HG03354 (cell line): ENCODE data around the gene TMX3.
A peak's percentile ranks its signal among the peaks of the same experiment; 100 is the strongest.

Experiments used
- ATAC-seq: cut with Tn5 transposase; IDR thresholded peaks from one replicate; pipeline ENCODE4 v1.9.1; 2021; ENCODE audit warnings: mild to moderate bottlenecking; ENCODE audit not compliant: unreplicated experiment, poor library complexity, severe bottlenecking

TMX3 gene, protein sequence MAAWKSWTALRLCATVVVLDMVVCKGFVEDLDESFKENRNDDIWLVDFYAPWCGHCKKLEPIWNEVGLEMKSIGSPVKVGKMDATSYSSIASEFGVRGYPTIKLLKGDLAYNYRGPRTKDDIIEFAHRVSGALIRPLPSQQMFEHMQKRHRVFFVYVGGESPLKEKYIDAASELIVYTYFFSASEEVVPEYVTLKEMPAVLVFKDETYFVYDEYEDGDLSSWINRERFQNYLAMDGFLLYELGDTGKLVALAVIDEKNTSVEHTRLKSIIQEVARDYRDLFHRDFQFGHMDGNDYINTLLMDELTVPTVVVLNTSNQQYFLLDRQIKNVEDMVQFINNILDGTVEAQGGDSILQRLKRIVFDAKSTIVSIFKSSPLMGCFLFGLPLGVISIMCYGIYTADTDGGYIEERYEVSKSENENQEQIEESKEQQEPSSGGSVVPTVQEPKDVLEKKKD

DNA sequence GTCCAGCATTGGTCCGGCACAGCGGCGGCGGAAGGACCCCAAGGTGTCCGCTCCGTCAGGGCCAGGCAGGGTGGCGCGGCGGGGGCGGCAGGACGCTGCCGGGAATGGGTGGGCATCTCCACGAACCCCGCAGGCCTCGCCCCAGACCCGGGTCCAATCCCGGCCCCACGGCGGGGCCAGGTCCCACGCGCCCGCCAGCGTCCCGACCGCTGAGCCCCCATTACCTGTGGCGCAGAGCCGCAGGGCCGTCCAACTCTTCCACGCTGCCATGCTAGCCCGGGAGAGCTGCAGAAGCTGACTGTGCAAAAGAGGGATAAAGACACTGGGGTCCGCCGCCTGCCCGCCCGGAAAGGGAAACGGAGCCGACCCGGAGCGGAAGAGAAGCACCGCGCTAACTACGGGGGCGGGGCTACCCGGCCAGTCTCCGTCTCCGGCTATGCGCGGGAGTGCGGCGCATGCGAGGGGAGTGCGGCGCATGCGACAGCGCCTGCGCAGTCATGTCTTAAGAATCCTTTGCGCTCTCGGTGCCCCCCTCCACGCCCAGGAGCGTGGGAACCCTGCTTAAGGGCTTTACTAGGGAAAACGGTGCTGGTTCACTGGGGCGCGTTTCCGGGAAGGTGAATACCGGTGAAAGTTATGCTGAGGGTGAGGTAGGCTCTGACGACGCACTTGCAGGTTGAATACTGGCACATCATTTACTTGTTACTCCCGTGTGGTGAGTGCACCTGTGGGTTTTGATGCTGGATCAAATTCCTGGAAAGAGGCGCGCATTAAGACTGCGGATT, at the start of gene TMX3:
TSS of gene TMX3 (minus strand) at position 397 of the 785 bp plus-strand sequence. CDS start at position 270, 127 bp downstream.
- ATAC-seq = peak; percentile 97

DNA sequence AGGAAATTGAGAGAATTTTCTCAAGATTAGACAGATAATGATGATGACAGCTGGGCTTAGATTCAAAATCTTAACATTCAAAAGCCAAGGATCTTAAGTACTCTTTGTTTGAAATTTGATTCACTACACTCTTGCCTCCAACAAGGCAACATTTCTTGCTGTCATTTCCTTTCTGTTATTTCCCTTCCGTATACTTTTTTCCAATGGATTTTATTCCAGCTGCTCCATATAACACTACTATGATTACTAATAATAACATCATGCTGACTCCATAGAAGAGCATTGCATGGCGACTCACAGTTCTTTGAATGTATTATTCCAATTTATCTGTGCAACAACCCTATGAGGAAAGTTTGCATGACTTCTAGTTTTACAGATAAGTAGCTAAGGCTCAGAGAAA, 49.1 kb upstream of the TMX3 start:
- no peak for ATAC-seq

DNA sequence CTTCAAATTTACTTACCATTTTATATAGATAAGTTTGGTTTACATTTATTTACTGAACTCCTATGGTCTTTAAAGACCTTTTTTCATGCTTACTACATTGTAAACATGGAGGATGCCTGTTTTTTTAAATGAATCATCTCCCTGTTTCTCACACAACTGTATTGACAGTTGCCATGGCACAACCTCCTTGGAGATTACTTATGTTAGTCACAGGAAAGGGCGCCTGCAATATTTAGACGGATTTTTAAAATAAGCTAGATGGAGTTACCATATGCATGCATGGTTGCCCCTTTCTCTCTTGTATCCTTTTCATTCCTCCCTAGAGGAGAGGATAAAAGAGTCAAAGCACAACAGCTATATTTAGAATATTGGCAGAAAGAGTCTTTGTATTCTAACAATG, 48.2 kb upstream of the TMX3 start:
- ATAC-seq = no peak

DNA sequence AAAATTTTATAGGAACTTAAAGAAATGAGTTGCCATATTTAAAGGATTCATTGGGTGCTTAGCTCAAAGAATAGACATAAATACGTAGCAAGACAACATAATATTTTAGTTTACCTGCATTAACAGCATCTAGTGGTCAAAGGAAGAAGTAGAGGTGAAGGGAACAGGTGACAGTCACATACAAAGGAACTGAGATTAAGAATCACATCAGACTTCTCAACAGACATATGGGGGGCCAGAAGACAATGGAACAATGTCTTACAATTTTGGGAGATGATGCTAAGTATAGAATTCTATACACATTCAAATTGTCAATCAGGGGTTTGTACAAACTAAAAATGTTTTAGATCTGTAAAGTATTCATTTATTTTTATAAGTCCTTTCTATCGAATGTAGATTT, 44.4 kb upstream of the TMX3 start:
- no peak for ATAC-seq

DNA sequence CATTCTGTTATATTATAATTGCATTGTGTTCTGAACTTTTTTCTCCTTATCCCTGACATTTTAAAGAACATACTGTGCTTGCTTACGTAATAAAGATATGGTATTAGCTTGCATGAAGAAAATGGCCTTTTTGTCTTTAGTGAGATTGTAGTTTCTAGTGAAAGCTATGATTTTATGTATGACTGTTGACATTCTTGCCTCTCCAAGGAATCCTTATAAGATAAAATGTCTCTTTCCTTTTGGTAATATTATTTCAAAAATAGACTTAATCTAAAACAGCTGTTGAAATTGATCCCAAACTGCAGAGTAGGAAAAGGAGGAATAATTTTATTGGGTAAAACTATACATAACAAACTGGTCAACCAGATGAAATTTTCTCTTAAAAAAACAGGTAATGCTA, 42.2 kb upstream of the TMX3 start:
- no peak for ATAC-seq

DNA sequence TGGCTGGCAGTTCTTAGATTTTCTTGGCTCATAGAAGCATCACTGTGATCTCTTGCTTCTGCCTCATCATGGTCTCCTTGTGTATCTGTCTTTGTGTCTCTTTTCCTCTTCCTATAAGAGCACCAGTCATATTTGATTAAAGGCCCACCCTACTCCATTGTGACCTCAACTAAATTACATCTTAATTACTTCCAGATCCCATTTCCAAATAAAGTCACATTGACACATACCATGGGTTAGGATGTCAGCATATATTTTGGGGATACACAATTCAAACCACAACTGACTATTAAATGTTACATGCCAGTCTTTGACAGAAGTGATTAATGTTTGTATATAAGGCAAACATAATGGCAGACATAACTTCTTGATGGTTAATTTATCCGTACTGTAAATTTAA, 27.3 kb upstream of the TMX3 start:
- ATAC-seq = no peak

DNA sequence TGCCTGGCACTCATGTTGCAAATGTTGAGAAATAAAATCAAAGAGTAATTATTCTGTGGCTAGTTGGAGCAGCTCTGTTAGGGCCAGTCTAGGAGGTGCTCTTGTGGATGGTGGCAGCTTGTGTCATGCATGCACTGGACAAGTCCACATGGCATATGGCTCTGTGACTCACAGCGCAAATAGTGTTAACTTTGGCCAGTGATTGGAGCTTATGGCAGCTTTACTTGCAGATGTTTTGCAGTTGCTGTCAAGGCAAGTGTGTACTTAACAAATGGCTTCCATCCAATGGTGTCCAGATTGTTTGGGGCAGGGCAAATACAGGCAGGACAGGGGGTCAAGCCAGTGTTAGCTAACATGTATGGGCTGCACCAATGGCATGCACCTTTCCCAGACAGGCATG, 26.1 kb upstream of the TMX3 start:
- ATAC-seq = no peak

DNA sequence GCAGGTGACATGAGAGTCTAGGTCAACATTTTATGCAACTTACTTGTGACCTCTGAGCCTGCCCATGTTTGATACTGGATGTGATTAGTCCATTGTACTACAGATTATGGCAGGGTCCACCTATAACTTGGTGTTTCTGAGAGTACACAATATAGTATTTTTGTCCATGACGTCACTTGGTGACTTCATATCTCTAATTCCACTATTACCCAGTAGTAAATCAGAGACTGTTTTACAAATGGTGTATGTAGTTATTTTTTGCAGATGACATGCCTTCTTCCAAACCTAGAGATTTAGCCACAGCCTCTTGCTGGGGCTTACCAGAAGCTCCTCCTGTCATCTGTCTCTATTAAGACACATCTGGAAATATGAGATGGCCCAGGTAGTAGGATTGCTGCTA, 24.6 kb upstream of the TMX3 start:
- ATAC-seq = no peak

DNA sequence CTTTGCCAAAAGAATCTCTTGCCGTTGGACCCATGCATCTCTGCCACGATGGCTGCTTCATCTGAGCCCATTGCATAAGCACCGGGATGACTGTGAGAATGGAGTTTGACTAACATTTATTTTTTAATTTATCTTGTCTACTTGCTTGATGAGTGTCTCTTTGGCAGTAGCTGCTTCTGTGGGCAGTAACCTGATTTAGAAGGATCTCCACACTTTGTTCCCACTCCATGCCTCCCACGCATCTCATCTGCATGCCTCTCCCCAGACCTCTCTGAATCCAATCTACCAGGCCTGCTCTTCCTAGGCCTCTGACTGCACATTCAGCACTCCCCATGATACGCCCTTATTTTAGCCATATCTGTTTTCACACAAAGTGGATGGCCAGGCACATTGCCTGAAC, 23.7 kb upstream of the TMX3 start:
- ATAC-seq = no peak

DNA sequence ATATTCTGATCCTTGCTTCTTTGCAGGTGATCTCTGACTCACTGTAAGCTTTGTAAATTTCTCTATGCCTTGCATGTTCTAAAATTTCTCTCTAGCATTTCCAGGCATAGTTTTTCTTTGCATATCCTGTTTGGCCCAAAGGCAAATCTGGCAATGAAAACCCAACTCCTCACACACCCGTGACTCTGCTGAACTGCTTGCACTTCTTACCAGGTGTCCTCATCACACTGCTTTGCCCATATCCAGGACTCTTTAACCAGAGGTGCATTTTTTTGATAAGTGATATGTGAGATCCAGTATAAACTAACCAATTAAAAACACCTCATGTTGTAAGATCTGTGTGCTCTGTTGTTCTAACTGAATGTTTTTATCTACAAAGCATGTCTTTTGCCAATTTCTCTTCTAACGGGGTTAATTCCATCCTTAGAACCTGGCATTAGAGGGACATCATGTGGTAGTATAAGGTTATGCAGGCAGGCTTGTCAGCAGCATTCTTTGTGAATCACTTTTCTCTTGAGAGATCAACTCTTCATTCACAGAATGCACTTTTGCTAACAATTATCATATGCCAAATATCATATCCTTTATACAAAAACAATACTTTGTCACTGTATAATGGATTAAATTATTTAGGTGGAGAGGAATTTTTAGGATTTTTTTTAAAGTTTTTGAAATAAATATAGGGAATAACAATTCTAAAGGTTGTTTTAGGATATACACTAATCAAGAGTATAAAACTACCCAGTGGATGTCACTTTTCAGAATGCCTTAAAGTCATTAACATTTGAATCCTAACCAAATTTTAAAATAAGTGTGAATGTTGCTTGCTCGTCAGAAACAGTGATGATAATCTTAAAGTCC, 20.8 kb upstream of the TMX3 start:
- ATAC-seq = peak; percentile 88

DNA sequence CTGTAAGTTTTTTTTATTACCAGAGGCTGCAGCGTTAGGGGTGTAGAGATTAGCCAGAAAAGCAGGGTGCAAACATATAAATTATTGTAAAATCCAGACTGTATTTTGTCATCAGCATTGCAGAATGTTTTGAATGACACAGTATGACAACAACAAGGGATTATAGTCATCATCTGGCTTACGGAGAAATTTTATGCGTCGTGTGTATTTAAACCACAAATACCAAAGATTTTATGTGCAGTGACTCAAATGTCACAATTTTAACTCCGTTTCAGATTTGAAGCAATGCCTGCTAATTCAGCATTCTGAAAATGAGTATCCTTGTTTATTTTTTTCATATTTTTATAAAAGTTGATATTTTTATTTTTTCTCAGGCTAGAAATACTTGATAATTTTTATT, 19.4 kb upstream of the TMX3 start:
- no peak for ATAC-seq

DNA sequence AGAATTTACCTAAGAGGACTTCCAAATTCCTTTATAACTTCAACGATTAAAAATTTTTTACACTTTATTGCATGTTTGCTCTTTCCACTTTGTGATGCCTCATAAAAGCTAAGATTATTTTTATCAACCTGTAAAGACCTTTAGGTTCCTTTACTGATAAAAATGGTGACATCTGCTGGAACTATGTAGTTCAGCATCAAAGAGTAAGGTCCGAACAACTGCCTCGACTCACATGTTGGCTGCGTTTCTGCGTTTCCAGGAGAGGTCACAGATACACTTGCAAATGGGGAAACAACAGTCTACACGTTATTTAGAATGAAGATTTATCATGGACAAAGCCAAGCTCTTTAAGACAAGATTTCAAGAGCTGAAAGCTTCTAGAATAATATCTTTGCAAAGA, 18.8 kb upstream of the TMX3 start:
- no peak for ATAC-seq

DNA sequence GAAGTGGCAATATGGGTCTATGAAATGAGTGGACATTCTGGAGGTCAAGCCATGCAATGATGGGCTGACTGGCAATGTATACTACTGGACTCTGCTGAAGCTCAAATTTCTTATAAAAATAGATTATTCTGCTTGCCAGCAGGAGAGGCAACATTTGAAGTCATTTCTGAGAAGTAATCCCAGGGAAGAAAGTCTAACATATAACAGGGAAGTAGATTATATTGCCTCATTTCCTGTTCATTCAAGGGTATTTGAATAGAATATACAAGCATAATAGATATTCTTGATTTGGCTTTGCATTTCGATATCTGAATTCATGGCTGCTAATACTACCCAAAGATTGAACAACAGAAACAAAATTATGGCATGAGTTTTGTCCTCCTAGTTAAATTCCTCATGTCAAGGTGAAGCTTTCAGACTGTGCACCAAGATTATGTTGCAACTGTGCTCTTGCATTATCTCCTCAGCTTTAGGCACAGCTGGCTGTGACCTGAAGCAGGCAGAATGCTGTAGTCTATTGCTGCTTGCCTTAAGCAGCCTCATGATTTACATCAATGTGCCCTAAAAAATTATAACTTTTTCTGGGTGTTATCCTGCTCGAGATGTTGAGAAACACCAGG, 13.3 kb upstream of the TMX3 start:
- no peak for ATAC-seq

DNA sequence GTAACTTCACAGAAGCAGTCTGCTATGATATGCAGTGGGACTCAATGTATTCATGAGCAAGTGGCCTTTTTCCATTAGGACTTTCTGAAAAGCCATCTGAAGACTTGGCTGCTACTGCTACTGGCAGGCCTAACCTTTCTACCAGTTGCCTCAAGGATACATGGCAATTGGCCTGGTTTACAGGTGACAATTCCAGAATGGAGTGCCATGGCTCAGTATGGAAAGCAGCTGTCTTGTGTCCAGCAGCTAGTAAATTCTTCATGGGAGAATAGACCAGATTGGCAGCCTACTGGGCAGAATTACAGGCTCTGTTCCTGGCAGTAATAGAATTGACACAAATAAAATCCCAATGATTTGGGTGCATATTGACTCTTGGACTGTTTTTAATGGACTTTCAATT, 12.6 kb upstream of the TMX3 start:
- no peak for ATAC-seq

DNA sequence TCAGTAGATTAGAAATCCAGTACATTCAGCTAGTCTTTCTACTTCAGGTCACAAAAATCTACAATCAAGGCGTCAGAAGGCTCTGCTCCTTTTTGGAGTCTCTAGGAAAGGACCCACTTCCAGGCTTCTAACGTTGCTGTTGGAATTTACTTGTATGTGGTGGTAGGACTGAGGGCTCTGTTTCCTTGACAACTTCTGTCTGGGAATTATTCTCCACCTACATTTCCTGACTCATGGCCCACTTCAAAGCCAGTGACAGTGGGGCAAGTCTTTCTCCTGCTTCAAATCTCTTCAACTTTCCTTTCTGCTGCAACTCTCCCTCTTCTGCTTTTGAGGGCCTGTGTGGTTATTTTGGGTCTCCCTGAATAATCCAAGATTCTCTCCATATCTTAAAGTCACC, 10.4 kb upstream of the TMX3 start:
- ATAC-seq = no peak

DNA sequence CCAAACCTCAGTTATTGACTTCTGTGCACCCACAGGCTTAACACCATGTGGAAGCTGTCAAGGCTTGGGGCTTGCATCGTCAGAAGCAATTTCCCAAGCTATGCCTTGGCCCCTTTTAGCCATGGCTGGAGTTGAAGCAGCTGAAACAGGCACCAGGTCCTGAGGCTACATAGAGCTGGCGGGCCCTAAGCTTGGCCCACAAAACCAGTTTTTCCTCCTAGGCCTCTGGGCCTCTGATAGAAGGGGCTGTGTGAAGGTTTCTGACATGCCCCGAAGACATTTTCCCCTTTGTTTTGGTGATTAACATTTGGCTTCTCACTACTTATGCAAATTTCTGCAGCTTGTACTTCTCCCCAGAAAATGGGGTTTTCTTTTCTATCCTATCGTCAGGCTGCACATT, 9.1 kb upstream of the TMX3 start:
- ATAC-seq = no peak

DNA sequence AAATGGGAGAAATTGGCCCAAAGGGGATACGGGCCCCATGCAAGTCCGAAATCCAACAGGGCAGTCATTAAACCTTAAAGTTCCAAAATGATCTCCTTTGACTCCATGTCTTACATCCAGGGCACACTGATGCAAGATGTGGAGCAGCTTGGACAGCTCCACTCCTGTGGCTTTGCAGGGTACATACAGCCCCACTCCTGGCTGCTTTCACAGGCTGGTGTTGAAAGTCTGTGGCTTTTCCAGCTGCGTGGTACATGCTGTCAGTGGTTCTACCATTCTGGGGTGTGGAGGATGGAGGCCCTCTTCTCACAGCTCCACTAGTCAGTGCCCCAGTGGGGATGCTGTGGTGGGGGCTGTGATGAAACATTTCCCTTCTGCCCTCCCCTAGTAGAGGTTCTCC, 8.6 kb upstream of the TMX3 start:
- ATAC-seq = no peak

DNA sequence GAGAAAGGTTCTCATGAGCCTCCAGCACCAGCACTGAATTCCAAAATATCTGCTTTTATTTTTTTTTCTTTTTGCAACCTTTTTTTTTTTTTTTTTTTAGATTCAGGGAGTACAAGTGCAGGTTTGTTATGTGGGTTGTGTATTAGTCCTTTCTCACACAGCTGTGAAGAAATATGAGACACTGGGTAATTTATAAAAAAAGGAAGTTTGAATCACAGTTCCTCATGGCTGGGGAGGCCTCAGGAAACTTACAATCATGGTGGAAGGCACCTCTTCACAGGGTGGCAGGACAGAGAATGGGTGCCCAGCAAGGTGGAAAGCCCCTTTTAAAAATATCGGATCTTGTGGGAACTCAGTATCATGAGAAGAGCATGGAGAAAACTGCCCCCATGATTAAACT, 7.9 kb upstream of the TMX3 start:
- ATAC-seq = no peak

DNA sequence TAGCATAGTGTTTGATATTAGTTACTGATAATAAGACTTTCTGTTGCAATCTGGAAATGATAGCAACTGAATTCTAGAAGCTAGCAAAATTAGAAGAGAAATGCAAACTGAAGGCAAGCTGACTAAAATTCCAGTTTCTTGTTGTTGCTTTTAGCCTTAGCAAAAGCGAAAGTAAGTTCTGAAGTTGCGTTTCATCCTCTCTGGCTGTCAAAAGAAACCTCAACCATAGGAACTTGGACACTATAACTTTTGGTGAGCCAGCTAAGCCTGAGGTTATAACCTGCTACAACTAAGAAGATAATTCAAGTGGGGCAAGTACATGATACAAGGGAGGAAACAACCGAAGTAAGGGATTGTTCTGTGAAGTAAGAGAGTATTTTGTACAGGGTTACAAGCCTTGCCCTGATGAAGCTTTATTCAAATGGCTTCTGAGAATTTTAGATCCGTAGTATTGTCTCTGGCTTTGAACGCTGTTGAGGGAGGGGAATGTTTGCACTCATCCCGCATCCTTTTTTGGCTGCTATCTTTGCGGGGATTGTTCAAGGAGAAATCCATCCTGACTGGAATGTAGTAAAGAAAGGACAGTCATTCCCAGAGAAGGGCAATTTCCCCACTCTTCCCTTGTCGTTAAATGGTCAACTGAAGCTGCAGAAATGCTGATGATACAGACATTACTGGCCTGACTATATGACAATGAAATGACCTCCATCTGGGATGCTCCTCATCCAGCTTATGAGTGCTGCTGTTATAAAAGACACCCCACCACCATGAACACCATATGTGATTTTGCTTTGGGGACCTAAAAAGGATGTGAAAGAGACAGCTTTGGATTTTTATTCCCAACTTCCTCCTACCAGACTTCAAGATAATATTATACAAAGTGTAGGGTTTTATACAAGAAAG, 7.0 kb upstream of the TMX3 start:
- ATAC-seq = peak; percentile 89
